ENCODE results near the gene PGAP1.

GRCh38 chr2:196967116-196967515 is 40.6 kb upstream of the PGAP1 start:
- TF ChIP-seq CTCF (conservative IDR thresholded peaks at IDR 0.05; ENCODE audit: low read length) (no peak), EZH2phosphoT487 (IDR thresholded peaks at IDR 0.05; ENCODE audit: borderline replicate concordance) (no peak)

Data from Loucy (cell line).